ENCODE results near the gene MCTP1.

MCTP1 gene

DNA sequence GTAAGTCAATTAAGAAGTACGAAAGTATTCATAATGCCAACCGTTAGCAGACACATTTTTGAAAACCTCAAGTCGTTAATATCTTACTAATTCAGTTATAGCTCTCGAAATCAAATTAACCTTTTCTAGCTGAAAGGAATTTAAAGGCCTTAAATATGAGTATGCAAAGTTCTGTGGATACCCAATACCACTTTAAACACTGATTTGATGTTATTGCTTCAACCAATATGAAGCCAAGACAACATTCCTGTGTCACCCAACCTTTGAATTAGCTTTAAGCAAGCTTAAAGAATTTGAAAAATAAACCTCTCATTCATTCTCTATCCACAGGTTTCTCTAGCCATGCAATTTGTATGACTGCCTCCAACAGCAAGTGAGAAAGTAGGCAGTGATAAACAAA lies 204.5 kb downstream of the MCTP1 start:
- FAIRE-seq (peak; percentile 87), DNase-seq (ENCODE audit: insufficient read length, low spot score) (no peak)

DNA sequence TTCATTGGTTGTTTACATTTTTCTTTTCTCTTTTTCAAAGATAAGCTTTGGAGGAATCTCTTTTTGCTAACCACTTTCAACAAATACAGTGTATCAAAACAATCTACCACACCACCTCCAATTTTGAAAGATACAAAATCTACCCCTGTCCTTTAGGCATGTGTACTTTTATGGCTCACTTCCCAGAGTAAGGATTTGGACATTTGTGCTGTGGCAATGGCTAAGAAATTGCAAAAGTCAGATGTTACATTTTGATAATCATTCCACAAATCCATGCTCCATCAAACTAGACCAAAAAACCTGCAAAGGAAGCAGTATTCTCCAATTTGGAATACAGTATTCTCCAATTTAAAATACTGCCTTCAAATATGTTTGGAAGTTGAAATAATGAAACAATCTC lies 204.9 kb downstream of the MCTP1 start:
- no peak for FAIRE-seq

DNA sequence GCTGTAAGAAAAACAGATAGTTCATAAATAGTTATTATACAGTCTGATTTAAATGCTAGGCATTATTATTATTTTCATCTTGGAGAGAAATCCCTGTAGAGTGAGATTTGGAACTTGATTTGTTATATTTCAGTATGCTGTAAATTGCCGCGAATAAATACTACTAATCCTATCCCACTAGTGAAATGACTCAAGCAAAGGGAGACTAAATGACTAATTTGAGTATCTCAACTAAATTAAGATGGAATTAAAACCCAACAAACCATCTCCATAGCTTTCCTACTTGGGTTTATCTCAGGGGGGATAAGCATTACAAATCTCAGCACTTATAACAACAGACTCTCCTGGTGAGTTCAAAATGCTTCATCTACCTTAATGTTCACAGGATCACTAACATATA lies 206.0 kb downstream of the MCTP1 start:
- DNase-seq (ENCODE audit: insufficient read length, low spot score) (no peak), FAIRE-seq (peak; percentile 79)

More for the DNA sequence above, 204.9 kb downstream of the MCTP1 start:
- DNase-seq (ENCODE audit: insufficient read length, low spot score): no peak

DNA sequence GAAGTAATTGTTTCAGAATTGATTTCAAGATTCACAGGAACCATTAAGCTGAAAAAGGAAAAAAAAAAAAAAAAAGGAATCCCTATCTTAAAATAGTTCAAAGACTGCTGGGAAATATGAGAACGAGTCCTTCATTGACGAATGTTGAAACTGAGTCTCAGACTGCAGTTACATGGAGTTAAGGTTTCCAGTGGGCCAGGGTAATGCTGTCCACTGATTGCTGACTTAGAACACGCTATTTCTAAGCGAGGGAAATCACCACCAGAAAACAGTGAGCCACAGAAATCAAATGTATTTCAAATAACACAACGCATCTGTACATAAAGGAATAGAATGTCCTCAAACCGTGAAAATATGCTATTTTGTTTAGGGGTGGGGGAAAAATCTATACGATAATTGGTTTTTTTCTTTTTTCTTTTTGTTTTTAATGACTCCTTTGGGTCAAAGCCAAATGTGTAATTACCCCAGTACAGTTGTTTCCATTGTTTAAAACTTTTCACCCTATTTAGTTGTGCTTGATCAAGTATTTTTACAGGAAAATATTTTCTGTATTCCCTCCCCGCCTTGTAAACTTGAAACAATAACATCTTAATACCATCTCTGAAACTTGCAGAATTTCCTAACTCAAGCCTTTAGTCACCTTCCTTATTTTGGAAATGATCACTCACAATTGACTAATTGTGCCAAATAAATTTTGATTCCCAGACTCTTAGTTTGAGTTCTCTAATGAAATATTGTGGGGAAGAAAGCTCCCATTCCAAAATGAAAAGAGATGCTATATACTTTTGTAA lies 208.3 kb downstream of the MCTP1 start:
- DNase-seq (ENCODE audit: insufficient read length, low spot score) (no peak), FAIRE-seq (peak; percentile 89)

DNA sequence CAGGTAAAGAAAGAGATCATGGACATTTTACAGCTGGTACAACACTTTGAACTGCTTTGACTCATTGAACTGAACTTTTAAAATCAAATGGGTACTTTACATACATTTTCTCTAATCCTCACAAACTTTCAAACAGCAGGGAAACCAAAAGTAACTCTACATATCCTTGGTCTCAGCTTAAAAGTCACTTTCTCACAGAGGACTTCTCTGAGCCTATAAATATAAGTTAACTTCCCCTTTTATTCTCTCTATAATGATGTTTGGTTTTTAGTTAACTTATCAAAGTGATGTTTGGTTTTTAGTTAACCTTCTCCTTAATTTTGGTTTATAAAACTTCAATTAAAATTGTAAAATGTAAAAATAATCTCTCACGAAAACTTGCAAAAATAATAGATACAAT lies 209.8 kb downstream of the MCTP1 start:
- DNase-seq (ENCODE audit: insufficient read length, low spot score) (no peak), FAIRE-seq (peak; percentile 71)

DNA sequence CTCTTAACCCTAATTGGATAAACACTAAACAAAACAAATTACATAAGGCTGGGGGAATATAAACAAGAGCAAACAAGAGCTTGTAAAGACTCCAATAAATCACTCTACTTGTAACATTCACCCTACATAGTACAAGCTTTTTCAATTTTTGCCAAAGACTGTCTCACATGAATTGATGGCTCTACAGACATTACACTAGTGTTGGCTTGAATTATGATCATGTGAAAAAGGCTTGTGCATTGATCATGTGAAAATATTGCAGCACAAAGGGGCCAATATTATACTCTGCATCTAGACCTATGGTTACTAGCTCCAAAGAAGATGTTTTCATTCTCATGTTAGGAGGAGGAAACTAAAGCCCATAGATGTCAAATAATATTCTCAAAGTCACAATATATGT lies 212.6 kb downstream of the MCTP1 start:
- peak; percentile 72 for FAIRE-seq
- DNase-seq (ENCODE audit: insufficient read length, low spot score): no peak

DNA sequence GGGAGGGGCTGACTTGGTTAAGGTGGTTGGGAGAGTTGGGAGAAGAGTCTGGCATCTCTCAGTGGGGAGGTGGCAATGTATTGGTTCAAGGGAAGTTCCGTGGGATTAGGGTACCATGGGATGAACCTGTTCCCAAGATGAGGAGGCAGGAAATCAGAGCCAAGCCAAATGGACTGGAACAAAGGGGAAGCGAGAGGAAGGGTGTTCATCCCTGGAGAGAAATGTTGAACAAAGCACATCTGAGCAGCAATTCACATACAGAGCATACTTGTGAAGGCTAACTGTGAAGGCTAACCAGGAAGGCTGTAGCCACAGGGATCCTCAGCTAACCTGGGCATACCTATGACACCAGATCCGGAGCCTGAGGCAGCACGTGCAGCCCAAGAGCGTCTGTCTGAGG lies 214.0 kb downstream of the MCTP1 start:
- DNase-seq (ENCODE audit: insufficient read length, low spot score) (no peak), FAIRE-seq (peak; percentile 39)

DNA sequence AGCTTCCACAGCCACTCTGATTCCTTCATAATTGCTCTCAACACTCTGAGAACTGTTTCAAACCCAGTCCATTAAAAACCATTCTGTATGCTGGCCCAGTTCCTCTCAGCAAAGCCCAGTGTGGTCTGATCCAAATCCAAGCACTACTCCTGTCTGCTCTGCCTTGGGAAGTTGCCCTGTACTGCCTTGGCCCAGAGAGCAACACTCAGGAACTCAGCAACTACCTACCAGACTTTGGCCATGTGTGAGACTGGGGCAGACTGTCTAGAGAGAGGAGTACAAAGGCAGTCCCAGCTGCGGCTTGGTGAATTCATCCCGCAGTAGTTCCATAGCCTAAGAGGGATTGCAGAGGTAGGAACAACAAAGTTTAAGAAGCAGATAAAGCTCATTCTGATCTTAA lies 214.4 kb downstream of the MCTP1 start:
- FAIRE-seq (no peak), DNase-seq (ENCODE audit: insufficient read length, low spot score) (no peak)

DNA sequence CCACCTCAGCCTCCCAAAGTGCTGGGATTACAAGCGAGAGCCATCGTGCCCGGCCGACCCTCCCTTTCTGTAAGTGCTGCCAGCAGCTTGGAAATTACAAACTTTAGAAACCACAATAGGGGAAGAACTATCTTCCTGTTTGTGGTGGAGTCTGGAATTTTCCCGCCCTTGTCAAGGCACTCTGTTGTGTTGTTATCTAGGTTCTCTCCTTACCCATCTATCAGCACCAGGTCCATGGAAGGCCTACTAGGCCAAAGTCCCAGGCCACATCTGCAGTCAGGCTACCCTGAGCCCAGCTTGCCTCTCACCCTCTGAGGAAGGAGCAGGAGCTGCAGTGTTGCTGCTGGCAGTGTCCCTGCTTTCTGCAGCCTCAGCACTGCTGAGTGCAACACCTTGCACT lies 214.9 kb downstream of the MCTP1 start:
- DNase-seq (ENCODE audit: insufficient read length, low spot score) (no peak), FAIRE-seq (peak; percentile 28)

DNA sequence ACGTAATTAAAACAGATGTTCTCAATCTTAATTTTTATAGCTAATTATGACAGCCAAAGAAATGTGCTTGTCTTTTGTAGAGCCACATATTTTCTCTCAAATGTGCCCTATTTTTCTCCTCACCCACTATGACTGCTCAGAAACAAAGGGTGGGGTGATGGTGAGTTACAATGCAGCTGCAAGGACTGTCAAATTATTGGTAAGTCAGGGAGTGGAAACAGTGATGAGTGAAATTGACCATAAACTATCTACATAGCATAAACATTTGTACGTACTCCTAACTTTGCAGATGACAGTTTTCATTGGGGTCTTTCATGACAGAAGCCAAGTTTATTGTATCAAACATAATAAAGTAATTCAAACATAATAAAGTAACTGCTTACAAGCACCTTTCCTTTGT lies 215.9 kb downstream of the MCTP1 start:
- no peak for DNase-seq (ENCODE audit: insufficient read length, low spot score)
- FAIRE-seq: peak; percentile 74

DNA sequence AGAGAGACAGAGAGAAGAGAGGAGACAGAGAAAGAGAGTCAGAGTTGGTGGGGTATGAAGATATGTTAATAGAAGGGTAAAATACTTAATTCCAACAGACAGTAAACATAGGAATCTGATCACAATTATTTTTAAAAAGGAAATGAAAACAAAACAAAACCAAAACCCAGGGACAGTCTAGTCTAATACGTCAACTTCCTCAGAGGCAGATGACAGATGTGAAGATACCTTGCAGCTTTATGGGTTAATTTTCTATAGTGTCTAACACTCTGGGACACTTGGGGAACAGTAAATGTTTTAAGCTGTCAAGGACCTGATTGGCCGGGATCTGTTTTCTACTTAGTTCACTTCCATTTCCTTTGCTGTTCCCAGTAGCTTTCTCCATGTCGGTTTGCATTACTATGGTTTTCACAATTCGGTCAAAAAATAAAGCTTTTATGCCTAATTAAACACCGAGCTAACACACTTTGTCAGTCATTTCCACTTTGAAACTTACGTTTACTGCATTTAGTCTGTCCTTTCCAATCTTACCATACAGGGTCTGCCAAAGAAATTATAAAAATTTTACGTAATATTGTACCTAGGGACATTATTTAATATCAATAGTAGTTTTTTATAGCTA lies 216.5 kb downstream of the MCTP1 start:
- FAIRE-seq: peak; percentile 92
- no peak for DNase-seq (ENCODE audit: insufficient read length, low spot score)

DNA sequence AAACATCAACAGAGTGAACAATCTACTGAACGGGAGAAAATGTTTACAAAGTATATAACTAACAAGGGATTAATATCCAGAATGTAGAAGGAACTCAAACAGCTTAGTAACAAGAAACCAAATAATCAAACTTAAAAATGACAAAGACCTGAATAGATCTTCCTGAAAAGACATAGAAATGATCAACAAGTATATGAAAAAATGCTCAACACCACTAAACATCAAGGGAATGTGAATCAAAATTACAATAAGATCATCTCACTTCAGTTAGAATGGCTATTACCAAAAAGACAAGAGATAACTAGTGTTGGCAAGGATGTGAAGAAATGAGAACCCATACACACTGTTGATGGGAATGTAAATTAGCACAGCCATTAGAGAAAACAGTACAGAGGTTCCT lies 218.8 kb downstream of the MCTP1 start:
- peak; percentile 53 for FAIRE-seq
- no peak for DNase-seq (ENCODE audit: insufficient read length, low spot score)

DNA sequence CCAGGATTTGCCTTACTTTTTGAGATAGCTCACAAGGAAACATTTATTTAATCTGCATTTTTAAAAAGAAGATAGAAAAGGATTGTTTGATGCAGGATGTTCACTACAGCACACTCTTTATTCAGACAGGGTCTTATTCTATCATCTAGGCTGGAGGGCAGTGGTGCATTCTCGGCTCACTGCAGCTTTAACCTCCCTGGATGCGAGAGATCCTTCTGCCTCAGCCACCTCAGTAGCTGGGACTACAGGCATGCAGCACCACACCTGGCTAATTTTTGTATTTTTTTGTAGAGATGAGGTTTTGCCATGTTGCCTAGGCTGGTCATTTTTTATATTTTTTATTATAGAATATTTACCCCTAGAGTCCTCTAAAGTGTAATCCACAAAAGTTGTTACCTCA lies 221.4 kb downstream of the MCTP1 start:
- DNase-seq (ENCODE audit: insufficient read length, low spot score): no peak
- FAIRE-seq: no peak

DNA sequence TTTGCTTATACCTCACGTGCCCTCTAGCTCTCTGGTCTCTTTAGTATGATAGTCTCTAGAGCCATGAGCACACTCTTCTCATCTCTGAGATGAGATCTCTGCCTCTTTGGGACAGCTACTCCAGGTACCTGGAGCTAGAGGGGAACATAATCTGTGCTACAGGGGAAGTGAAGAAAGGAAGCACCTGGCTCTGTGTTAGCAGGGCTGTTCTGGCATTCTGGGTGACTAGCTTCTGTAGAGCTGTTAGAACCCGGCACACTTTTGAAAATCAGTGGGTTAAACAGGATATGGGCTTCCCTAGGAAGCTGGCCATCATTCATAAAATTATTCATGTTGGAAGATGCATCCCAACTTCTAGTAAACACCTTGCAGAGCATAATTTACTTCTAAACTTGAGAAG lies 224.8 kb downstream of the MCTP1 start:
- DNase-seq (ENCODE audit: insufficient read length, low spot score): no peak
- peak; percentile 91 for FAIRE-seq

DNA sequence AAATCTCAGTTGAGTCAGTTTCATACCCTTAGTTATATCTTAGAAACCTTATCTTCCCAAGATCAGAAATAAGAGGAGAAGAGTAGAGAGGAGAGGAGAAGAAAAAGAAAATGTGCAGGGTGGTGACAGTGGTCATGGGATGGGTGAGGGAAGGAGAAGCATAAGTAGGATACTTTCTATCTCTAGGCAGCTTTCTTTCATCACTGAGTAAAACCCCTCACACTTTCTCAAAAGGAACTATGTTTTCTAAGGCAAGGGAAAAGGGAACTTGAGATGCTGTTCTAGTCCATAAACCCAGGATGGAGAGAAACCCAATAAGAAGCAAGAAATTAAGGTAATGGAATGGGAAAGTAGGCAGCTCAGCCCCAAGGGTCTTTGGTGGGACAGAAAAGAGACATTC lies 225.3 kb downstream of the MCTP1 start:
- FAIRE-seq: no peak
- DNase-seq (ENCODE audit: insufficient read length, low spot score): no peak

DNA sequence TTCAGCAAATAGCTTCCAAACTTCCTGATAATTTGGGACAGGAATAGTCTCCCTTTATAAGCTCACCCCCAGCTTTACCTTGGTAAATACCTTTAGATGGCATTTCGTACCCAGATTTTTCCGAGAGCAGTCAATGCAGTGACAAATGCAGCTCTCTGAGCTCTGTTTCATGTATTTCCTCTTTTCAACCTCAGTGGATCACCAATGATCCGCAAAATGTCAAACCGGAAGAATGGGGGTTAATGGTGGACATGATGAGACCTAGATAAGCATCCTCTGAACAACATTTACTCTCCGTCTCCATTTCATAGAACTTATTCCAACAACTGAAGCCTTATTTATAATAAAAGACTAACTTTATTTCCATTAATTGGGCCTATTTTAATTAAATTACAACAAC lies 227.3 kb downstream of the MCTP1 start:
- FAIRE-seq: no peak

DNA sequence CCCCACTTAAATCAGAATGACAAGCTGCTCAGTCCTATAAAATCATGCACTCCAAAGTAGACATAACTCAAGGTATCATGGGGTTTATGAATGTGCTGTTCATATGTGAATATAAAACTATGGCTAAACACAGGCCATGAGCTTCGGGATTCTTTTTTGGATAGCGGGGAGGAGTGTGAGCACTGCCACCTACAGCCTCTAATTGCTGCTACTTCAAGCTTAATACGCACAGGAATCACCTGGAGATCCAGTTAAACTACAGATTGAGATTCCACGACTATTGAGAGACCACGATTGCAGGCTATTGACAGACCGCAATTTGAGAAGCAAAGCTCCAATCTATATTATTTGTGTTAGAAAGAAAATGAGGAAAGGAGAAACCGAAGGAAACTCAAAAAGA lies 231.6 kb downstream of the MCTP1 start:
- FAIRE-seq (no peak), DNase-seq (ENCODE audit: insufficient read length, low spot score) (no peak)

More for the DNA sequence above, 227.3 kb downstream of the MCTP1 start:
- DNase-seq (ENCODE audit: insufficient read length, low spot score): no peak

DNA sequence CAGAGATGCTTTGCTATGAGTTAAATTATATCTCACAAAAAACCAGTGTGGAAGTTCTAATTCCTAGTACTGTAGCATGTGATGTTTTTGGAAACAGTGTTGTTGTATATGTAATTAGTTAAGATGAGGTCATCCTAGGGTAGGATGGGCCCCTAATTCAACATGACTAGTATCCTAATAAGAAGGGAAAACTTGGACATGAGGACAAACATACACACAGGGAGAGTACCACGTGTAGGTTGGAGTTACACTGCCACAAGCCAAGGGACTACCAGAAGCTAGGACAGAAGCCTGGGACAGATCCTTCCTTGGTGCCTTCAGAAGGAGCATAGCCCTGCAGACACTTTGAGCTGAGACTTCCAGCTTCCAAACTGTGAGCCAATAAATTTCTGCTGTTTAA lies 234.2 kb downstream of the MCTP1 start:
- DNase-seq (ENCODE audit: insufficient read length, low spot score) (no peak), FAIRE-seq (no peak)

DNA sequence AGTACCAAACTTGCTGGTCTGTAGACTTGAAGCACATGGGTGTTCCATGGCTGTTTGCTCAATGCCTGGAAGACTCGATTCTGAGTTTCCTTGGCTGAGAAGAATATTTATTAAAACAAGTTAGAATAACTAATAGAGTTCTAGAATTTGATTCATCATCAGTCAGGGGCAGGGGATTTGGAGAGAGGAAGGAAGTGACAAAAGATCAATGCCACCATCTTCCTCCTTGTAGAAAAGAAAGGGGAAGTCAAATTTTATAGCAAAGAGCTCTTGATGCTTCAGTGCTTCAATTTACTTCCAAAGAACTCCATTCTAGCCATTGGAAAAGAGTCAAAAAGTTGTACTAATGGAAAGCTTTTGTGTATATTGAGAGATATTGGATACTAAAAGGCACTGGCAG lies 236.3 kb downstream of the MCTP1 start:
- FAIRE-seq: peak; percentile 72
- DNase-seq (ENCODE audit: insufficient read length, low spot score): no peak

DNA sequence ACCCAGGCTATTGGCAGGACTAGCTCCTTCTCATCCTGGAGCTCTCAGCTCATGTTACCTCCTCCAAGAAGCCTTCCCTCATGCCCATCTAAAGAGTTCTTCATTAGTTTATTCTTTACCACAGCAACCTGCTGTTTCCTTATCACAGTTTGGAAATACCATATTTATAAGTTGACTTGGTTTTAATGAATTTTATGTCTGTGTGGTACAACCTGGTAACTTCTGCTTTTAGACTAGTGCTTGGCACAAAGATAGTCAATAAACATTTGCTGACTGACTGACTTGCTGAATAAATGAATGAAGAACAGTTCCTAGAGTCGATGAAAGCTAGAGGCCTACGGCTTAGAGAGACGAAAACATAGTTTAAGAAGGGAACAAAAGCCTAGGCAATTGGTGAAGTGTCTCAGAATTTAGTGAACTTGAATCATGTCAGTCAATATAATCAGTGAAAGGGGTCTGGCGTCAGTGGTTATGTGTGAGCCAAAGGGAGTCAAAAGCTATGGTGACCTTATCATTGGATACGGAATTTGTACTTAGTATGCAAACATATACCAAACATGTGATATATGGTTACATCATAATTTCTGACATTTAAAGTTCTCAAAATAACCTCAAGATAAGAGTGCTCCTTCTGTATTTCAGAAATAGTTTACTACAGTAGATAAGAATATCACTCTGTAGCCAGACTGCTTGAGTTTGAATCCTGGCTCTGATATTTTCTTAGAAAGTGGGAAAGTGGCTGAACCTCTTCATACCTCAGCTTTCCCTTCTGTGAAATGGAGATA lies 239.5 kb downstream of the MCTP1 start:
- DNase-seq (ENCODE audit: insufficient read length, low spot score) (no peak), FAIRE-seq (no peak)

DNA sequence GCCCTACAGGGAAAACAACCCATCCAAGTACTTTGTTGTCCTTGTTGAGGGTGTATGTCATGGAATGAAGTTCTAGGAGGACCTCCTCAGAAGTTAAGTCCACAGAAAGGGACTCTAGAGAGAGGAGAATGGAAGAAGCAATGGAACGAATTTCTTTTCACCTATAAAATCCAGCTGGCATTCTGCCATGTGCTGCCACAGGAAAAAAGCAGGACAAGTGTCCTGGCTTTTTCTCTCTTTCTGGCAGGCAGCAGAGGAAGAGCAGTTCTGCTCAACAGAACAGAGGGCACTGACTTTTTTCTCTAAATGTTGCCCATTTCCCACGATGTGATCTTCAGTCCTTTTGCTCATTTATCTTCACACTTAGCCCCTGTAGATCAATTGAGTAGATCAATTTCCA lies 240.8 kb downstream of the MCTP1 start:
- no peak for DNase-seq (ENCODE audit: insufficient read length, low spot score)

DNA sequence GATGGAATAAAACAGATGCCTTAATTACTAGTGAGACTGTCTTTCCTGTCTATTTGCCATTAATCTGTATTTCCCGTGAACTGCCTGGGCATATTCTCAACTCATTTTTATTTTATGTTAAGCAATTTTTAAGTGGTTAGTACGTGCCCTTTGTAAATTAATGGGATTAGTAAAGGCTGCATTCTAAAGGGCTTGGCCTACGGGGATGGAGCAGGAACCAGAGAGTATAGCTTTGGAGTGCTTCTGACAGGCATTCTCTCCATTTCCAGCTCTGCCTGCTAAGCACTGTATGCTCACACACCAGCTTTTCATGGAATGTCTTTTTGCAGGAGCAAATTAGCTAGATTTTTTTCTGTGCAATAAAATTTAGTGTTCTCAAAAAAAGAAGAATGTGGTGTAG lies 241.2 kb downstream of the MCTP1 start:
- DNase-seq (ENCODE audit: insufficient read length, low spot score) (no peak), FAIRE-seq (no peak)

More for the DNA sequence above, 240.8 kb downstream of the MCTP1 start:
- peak; percentile 21 for FAIRE-seq
